Body of pancreas (tissue), 4 donors: ENCODE data around the gene TENM4. TPM values are rescaled to one million over a fixed set of nuclear protein-coding genes. Genes with fewer than 3 reads are reported as not detected.
A peak's percentile ranks its signal among the peaks of the same experiment; 100 is the strongest.

Experiments used
- ATAC-seq: fragments of 150-250 bp; one replicate; pipeline ENCODE4 v1.9.1; 2016
- DNase-seq, 4 donors: peaks; one replicate each; pipeline ENCODE4 v3.0.0-alpha.2; 2019
- H3K27ac ChIP-seq, 4 donors: fragments of 200-600 bp; sonication (generic); 1 replicate in 3 of 4; 2 replicates in 1 of 4; pipeline versions ENCODE4 v1.5.1 to v1.6.1; 2016 to 2019; ENCODE audit warnings: mild to moderate bottlenecking in 1 of 4, mixed read lengths in 1 of 4, moderate library complexity in 1 of 4
- H3K27me3 ChIP-seq, 2 donors: fragments of 200-600 bp; sonication (generic); one replicate each; pipeline ENCODE4 v1.6.0; 2016; ENCODE audit warnings: mild to moderate bottlenecking in 1 of 2
- H3K36me3 ChIP-seq, 2 donors: fragments of 200-600 bp; sonication (generic); replicated peaks in 1 of 2; 2 replicates each; pipeline ENCODE4 v1.5.1; 2016; ENCODE audit warnings: low read depth in 2 of 2; ENCODE audit not compliant: insufficient read depth in 1 of 2
- H3K4me1 ChIP-seq: fragments of 200-600 bp; sonication (generic); one replicate; pipeline ENCODE4 v1.6.0; 2016
- H3K4me3 ChIP-seq, 2 donors: fragments of 200-600 bp; sonication (generic); 1 replicate in 1 of 2; 2 replicates in 1 of 2; pipeline ENCODE4 v1.5.1; 2016 to 2019
- H3K9me3 ChIP-seq, 3 donors: fragments of 200-600 bp; sonication (generic); 1 replicate in 2 of 3; 2 replicates in 1 of 3; pipeline ENCODE4 v1.5.1; 2016
- POLR2A ChIP-seq, 3 donors: fragments of 450-650 bp; IDR thresholded peaks; one replicate each; pipeline ENCODE4 v1.6.1; 2016; ENCODE audit warnings: antibody characterized with exemption in 3 of 3, mild to moderate bottlenecking in 2 of 3
- WGBS, 2 donors: methylation state at CpG; one replicate each; pipeline ENCODE4 v1.1.5; 2017; 5-methylcytosine and 5-hydroxymethylcytosine counted together
- intact Hi-C: fragments of 100-400 bp; cut with DNase I; formaldehyde crosslinking; loops from one replicate; pipeline ENCODE4 v1.15.1; 2023
- total RNA-seq, 2 donors: library from RNA; depleted of rRNA; stranded (reverse); fragments of >200 nt; gene quantifications; one replicate each; pipeline ENCODE4 v1.1.0, GENCODE V29; 2016
- TF ChIP-seq, protein P1 (sequence below), 7 experiments: fragments of 450-650 bp in 4 of 7; fragments of 200-600 bp in 3 of 7; sonication (generic) in 3 of 7; IDR thresholded peaks; one replicate each; pipeline ENCODE4 v1.5.1; 2016 to 2019; ENCODE audit warnings: antibody characterized with exemption in 7 of 7

TENM4 gene
- total RNA-seq, 2 donors from 2014 or later: 0.78 to 6.6 TPM

DNA sequence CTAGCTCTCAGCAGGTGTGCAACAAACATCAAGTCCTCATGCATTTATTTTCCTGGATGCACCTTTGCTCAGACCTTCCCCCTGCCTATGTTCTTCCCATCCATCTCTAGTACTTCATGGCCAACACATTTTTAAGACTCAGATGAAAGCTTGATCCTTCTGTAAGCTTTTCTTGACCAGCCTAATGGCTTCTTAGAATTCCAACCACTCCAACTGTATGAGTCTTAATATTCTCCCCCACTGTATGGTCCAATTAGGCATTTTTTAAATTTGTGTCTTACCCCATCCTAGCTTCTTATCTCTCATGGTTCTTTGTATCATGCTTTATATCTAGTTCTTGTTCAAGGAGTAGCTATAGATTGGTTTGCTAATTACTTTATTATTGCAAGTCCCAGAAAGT is 44.8 kb downstream of the TENM4 start:
- ATAC-seq (no peak), DNase-seq (no peak)
- Histone ChIP-seq H3K4me3 (no peak overlapping the region), H3K9me3 (no peaks in the 10 kb centered on the region), H3K36me3 (no peaks in the 10 kb centered on the region), H3K4me1 (no peaks in the 10 kb centered on the region), H3K27me3 (no peaks in the 10 kb centered on the region), H3K27ac (no peak overlapping the region)
- TF ChIP-seq, protein P1, sequence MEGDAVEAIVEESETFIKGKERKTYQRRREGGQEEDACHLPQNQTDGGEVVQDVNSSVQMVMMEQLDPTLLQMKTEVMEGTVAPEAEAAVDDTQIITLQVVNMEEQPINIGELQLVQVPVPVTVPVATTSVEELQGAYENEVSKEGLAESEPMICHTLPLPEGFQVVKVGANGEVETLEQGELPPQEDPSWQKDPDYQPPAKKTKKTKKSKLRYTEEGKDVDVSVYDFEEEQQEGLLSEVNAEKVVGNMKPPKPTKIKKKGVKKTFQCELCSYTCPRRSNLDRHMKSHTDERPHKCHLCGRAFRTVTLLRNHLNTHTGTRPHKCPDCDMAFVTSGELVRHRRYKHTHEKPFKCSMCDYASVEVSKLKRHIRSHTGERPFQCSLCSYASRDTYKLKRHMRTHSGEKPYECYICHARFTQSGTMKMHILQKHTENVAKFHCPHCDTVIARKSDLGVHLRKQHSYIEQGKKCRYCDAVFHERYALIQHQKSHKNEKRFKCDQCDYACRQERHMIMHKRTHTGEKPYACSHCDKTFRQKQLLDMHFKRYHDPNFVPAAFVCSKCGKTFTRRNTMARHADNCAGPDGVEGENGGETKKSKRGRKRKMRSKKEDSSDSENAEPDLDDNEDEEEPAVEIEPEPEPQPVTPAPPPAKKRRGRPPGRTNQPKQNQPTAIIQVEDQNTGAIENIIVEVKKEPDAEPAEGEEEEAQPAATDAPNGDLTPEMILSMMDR (IDR thresholded peaks at IDR 0.05): no peak
- TF ChIP-seq POLR2A (IDR thresholded peaks at IDR 0.05): no peak
- intact Hi-C loops: no loop called here

- no peaks in the 10 kb centered on the region for H3K4me1 ChIP-seq
- H3K36me3 ChIP-seq: no peaks in the 10 kb centered on the region
- ATAC-seq (peak; percentile 30), DNase-seq (peak in 2 of 4 donors; percentile 8 to 16)
- no peak overlapping the region for H3K4me3 ChIP-seq
- intact Hi-C loops: no loop called here
- no peaks in the 10 kb centered on the region for H3K9me3 ChIP-seq
- no peak for TF ChIP-seq POLR2A (IDR thresholded peaks at IDR 0.05)
- TF ChIP-seq, protein P1 (IDR thresholded peaks at IDR 0.05): no peak
- H3K27me3 ChIP-seq: no peaks in the 10 kb centered on the region
- WGBS, 2 donors: 33 to 36% methylated on average over 9 of the region's 9 CpGs
- no peak overlapping the region for H3K27ac ChIP-seq
Observed at GRCh38 chr11:79393362-79394043, 47.3 kb downstream of the TENM4 start.

GRCh38 chr11:79392161-79392560 is 48.7 kb downstream of the TENM4 start:
- TF ChIP-seq, protein P1 (IDR thresholded peaks at IDR 0.05): no peak
- no peak for TF ChIP-seq POLR2A (IDR thresholded peaks at IDR 0.05)
- H3K27me3 ChIP-seq: no peaks in the 10 kb centered on the region
- H3K4me1 ChIP-seq: no peaks in the 10 kb centered on the region
- no peaks in the 10 kb centered on the region for H3K36me3 ChIP-seq
- no peak overlapping the region for H3K4me3 ChIP-seq
- H3K27ac ChIP-seq: no peak overlapping the region
- ATAC-seq (no peak), DNase-seq (no peak)
- 27 to 32% methylated on average over 4 of the region's 4 CpGs for WGBS, 2 donors
- no peaks in the 10 kb centered on the region for H3K9me3 ChIP-seq
- intact Hi-C loops: no loop called here

DNA sequence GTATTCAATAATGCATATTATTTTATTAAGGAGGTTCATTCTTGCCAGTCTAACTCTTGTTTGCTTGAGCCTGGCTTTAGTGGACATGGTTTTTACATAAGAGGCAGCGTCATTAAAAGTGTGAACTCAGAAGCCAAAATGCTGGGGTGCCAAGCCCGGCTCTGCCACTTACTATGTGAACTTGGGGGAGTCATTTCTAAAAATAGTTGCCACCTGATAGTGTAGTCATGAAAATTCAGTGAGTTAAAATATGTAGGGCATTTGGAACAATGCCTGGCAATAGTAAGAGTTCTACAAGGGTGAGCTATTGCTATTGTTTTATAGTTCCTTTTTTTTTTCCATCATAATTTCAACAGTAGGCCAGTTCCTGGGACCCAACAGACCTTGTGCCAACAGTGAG is 49.9 kb downstream of the TENM4 start:
- intact Hi-C loops: no loop called here
- Histone ChIP-seq H3K9me3 (no peaks in the 10 kb centered on the region), H3K4me1 (no peaks in the 10 kb centered on the region), H3K27ac (no peak overlapping the region), H3K4me3 (no peak overlapping the region), H3K36me3 (no peaks in the 10 kb centered on the region), H3K27me3 (no peaks in the 10 kb centered on the region)
- TF ChIP-seq, protein P1 (IDR thresholded peaks at IDR 0.05): no peak
- no peak for TF ChIP-seq POLR2A (IDR thresholded peaks at IDR 0.05)
- no peak for ATAC-seq
- DNase-seq: no peak
- 50 to 65% methylated on average over 2 of the region's 2 CpGs for WGBS, 2 donors

- no peak overlapping the region for H3K27ac ChIP-seq
Observed at GRCh38 chr11:79390477-79390876, 50.4 kb downstream of the TENM4 start.

More at GRCh38 chr11:79390477-79390876, 50.4 kb downstream of the TENM4 start:
- TF ChIP-seq, protein P1 (IDR thresholded peaks at IDR 0.05): no peak
- TF ChIP-seq POLR2A (IDR thresholded peaks at IDR 0.05): no peak
- intact Hi-C loops: no loop called here
- Histone ChIP-seq H3K36me3 (no peaks in the 10 kb centered on the region), H3K4me1 (no peaks in the 10 kb centered on the region), H3K9me3 (no peaks in the 10 kb centered on the region), H3K4me3 (no peak overlapping the region), H3K27me3 (no peaks in the 10 kb centered on the region)
- ATAC-seq: no peak
- DNase-seq: no peak
- 93 to 94% methylated on average over 2 of the region's 2 CpGs for WGBS, 2 donors
